ENCODE measurements around the gene LRRC7. TPM values are rescaled to one million over a fixed set of nuclear protein-coding genes. Genes with fewer than 3 reads are reported as not detected.

LRRC7 gene
- total RNA-seq, result 1 to 10 TPM in 1 of 2 donors, not detected in 1; 6.1 TPM
- polyA plus RNA-seq, result not detected
- long read RNA-seq, donor 1, partial matches to known transcripts, result 0 of 1 reads
- long read RNA-seq, donor 1, other reads (novel, unspliced or antisense), result 0 of 1 reads
- long read RNA-seq, donor 2, transcript LRRC7-206 (1 exons, 2,983 nt), result major isoform, 5 of 5 reads
- long read RNA-seq, donor 2, partial matches to known transcripts, result 0 of 5 reads
- long read RNA-seq, donor 2, other reads (novel, unspliced or antisense), result 0 of 5 reads
- long read RNA-seq, donor 3, partial matches to known transcripts, result 0 of 2 reads
- long read RNA-seq, donor 3, other reads (novel, unspliced or antisense), result 0 of 2 reads
- long read RNA-seq, donor 4, partial matches to known transcripts, result 0 of 2 reads
- long read RNA-seq, donor 4, other reads (novel, unspliced or antisense), result 0 of 2 reads
- long read RNA-seq, donor 5, transcript LRRC7-206 (1 exons, 2,983 nt), result major isoform, 5 of 12 reads
- long read RNA-seq, donor 5, partial matches to known transcripts, result 7 of 12 reads
- long read RNA-seq, donor 5, other reads (novel, unspliced or antisense), result 0 of 12 reads

- no peak within 1 kb of the TSS for H3K27ac ChIP-seq (ENCODE audit: low read depth in 1 of 2, low read length in 1 of 2)
- no peaks in the 10 kb centered on the region for H3K36me3 ChIP-seq (ENCODE audit: control insufficient read depth in 4 of 4, insufficient read depth in 4 of 4, low read length in 4 of 4)
- 0 to 2% methylated on average over 55 to 62 of the region's 62 CpGs for WGBS, 2 donors
- peak within 1 kb of the TSS; percentile 50 for H3K4me3 ChIP-seq
- H3K9ac ChIP-seq (ENCODE audit: insufficient read depth in 1 of 2, low read length in 2 of 2), result no peak within 1 kb of the TSS
- DNase-seq, result peak; percentile 32 to 46 (median 38)
- peaks cover 0 to 4% (median 0%) of the 10 kb centered on the region in 4 donors for H3K9me3 ChIP-seq (ENCODE audit: control insufficient read depth in 4 of 4, insufficient read depth in 3 of 4, low read length in 3 of 4)
- peaks cover 0 to 18% (median 4%) of the 10 kb centered on the region in 5 donors for H3K4me1 ChIP-seq (ENCODE audit: control insufficient read depth in 5 of 5, insufficient read depth in 5 of 5, low read length in 5 of 5)
- H3K27me3 ChIP-seq (ENCODE audit: control insufficient read depth in 3 of 3, insufficient read depth in 3 of 3, low read length in 2 of 3), result peaks cover 14 to 44% (median 34%) of the 10 kb centered on the region in 3 donors
- ATAC-seq (ENCODE audit: insufficient read depth, low FRiP score), result no peak
- TF ChIP-seq CTCF (IDR thresholded peaks at IDR 0.05; ENCODE audit: control extremely low read depth, extremely low read depth), result no peak
Observed at GRCh38 chr1:69567652-69568420, at the start of gene LRRC7. TSS of gene LRRC7 (plus strand) at chr1:69567922. CDS start at chr1:69568640, 718 bp downstream.

GRCh38 chr1:69519006-69519405, 48.7 kb upstream of the LRRC7 start:
- Histone ChIP-seq H3K4me1 (ENCODE audit: control insufficient read depth in 5 of 5, insufficient read depth in 5 of 5, low read length in 5 of 5) (no peaks in the 10 kb centered on the region), H3K27me3 (ENCODE audit: control insufficient read depth in 3 of 3, insufficient read depth in 3 of 3, low read length in 2 of 3) (no peaks in the 10 kb centered on the region), H3K4me3 (no peak overlapping the region), H3K27ac (ENCODE audit: low read depth in 1 of 2, low read length in 1 of 2) (no peak overlapping the region), H3K9ac (ENCODE audit: insufficient read depth in 1 of 2, low read length in 2 of 2) (no peak overlapping the region), H3K36me3 (ENCODE audit: control insufficient read depth in 4 of 4, insufficient read depth in 4 of 4, low read length in 4 of 4) (no peaks in the 10 kb centered on the region), H3K9me3 (ENCODE audit: control insufficient read depth in 4 of 4, insufficient read depth in 3 of 4, low read length in 3 of 4) (no peaks in the 10 kb centered on the region)
- ATAC-seq (ENCODE audit: insufficient read depth, low FRiP score), result no peak
- DNase-seq, result no peak
- WGBS, 2 donors, result 75 to 85% methylated on average over 3 of the region's 3 CpGs
- TF ChIP-seq CTCF (IDR thresholded peaks at IDR 0.05; ENCODE audit: control extremely low read depth, extremely low read depth), result no peak

- Histone ChIP-seq H3K4me1 (ENCODE audit: control insufficient read depth in 5 of 5, insufficient read depth in 5 of 5, low read length in 5 of 5) (no peaks in the 10 kb centered on the region), H3K27ac (ENCODE audit: low read depth in 1 of 2, low read length in 1 of 2) (no peak overlapping the region), H3K9me3 (ENCODE audit: control insufficient read depth in 4 of 4, insufficient read depth in 3 of 4, low read length in 3 of 4) (no peaks in the 10 kb centered on the region), H3K9ac (ENCODE audit: insufficient read depth in 1 of 2, low read length in 2 of 2) (no peak overlapping the region), H3K27me3 (ENCODE audit: control insufficient read depth in 3 of 3, insufficient read depth in 3 of 3, low read length in 2 of 3) (no peaks in the 10 kb centered on the region), H3K4me3 (no peak overlapping the region), H3K36me3 (ENCODE audit: control insufficient read depth in 4 of 4, insufficient read depth in 4 of 4, low read length in 4 of 4) (no peaks in the 10 kb centered on the region)
- WGBS, 2 donors, result 63 to 85% methylated on average over 5 of the region's 5 CpGs
- no peak for TF ChIP-seq CTCF (IDR thresholded peaks at IDR 0.05; ENCODE audit: control extremely low read depth, extremely low read depth)
- no peak for ATAC-seq (ENCODE audit: insufficient read depth, low FRiP score)
- no peak for DNase-seq
Observed at GRCh38 chr1:69520326-69520725, 47.4 kb upstream of the LRRC7 start.

Measured in lung (tissue), 16 donors.